Measurements from ENCODE around the gene CENPC.

DNA sequence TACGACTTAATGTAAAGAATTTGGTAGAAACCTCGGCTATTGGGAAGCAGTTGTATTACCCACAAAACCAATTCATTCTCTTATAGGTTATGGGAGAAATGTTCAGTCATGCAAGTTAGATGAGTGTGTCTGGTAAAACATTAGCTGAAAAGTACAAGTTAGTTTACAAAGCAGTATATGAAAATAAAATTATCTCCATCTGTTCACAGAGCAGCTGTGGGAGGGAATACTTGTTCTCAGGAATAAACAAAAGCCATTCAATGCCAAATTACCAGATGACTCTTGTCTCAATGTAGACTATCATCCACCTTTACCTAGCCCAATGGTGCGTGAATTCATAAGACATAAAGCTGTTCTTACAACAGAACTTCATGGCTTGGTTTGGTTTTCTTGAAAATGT, 41.9 kb upstream of the CENPC start:
- TF ChIP-seq, protein P1, sequence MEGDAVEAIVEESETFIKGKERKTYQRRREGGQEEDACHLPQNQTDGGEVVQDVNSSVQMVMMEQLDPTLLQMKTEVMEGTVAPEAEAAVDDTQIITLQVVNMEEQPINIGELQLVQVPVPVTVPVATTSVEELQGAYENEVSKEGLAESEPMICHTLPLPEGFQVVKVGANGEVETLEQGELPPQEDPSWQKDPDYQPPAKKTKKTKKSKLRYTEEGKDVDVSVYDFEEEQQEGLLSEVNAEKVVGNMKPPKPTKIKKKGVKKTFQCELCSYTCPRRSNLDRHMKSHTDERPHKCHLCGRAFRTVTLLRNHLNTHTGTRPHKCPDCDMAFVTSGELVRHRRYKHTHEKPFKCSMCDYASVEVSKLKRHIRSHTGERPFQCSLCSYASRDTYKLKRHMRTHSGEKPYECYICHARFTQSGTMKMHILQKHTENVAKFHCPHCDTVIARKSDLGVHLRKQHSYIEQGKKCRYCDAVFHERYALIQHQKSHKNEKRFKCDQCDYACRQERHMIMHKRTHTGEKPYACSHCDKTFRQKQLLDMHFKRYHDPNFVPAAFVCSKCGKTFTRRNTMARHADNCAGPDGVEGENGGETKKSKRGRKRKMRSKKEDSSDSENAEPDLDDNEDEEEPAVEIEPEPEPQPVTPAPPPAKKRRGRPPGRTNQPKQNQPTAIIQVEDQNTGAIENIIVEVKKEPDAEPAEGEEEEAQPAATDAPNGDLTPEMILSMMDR (IDR thresholded peaks at IDR 0.05): no peak
- no peak for TF ChIP-seq EZH2 (IDR thresholded peaks at IDR 0.05; ENCODE audit: borderline replicate concordance, insufficient read depth, low read depth, low read length, poor library complexity, severe bottlenecking)

Measured in B cell (primary cell).